ENCODE results near the gene LDLRAD4.

DNA sequence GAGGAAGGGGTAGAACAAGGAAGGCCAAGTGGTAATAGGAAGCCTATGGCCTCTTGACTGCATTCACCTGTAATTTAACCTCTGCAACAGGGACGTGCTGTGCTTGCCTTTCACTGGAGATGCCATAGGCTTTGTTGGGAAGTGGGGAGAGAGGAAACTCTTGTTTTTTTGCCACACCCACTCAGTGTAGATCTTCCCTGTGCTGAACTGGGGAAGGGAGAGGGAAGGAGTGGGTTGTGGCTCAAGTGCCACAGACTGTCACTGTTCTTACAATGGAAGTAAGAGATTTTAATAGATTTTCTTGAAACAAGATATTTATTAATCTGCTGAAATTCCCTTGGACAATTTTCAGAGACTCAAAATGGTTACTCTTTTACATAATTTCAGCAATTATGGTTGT is 380.5 kb downstream of the LDLRAD4 start:
- no peak for TF ChIP-seq EZH2 (IDR thresholded peaks at IDR 0.05; ENCODE audit: borderline replicate concordance, low read depth, low read length, severe bottlenecking)
- TF ChIP-seq, protein P1, sequence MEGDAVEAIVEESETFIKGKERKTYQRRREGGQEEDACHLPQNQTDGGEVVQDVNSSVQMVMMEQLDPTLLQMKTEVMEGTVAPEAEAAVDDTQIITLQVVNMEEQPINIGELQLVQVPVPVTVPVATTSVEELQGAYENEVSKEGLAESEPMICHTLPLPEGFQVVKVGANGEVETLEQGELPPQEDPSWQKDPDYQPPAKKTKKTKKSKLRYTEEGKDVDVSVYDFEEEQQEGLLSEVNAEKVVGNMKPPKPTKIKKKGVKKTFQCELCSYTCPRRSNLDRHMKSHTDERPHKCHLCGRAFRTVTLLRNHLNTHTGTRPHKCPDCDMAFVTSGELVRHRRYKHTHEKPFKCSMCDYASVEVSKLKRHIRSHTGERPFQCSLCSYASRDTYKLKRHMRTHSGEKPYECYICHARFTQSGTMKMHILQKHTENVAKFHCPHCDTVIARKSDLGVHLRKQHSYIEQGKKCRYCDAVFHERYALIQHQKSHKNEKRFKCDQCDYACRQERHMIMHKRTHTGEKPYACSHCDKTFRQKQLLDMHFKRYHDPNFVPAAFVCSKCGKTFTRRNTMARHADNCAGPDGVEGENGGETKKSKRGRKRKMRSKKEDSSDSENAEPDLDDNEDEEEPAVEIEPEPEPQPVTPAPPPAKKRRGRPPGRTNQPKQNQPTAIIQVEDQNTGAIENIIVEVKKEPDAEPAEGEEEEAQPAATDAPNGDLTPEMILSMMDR (IDR thresholded peaks at IDR 0.05; ENCODE audit: borderline replicate concordance, extremely low read depth, low read length, poor library complexity, severe bottlenecking), result no peak

Measured in DND-41 (cell line).